Mesodermal cell (in vitro differentiated cells): ENCODE results near the gene TSKU.

Experiments used
- H3K27ac ChIP-seq: 2 replicates; pipeline ENCODE4 v1.7.0; 2013; ENCODE audit warnings: mild to moderate bottlenecking, low read depth, low read length, moderate library complexity; ENCODE audit not compliant: severe bottlenecking
- H3K36me3 ChIP-seq: 2 replicates; pipeline ENCODE4 v1.7.1; 2013; ENCODE audit warnings: mild to moderate bottlenecking, low read length, moderate library complexity; ENCODE audit not compliant: control insufficient read depth, insufficient read depth
- H3K4me1 ChIP-seq: one replicate; pipeline ENCODE4 v1.7.1; 2013; ENCODE audit warnings: mild to moderate bottlenecking, low read length; ENCODE audit not compliant: insufficient read depth, control insufficient read depth, poor library complexity, severe bottlenecking
- H3K4me3 ChIP-seq: 2 replicates; pipeline ENCODE4 v1.7.0; 2013; ENCODE audit warnings: low read length, control low read depth, mild to moderate bottlenecking; ENCODE audit not compliant: insufficient read depth, poor library complexity, severe bottlenecking; ENCODE audit errors: extremely low read depth
- H3K9me3 ChIP-seq: 2 replicates; pipeline ENCODE4 v1.7.1; 2013; ENCODE audit warnings: mild to moderate bottlenecking, low read length, moderate library complexity; ENCODE audit not compliant: control insufficient read depth
- WGBS, 2 experiments: methylation state at CpG; one replicate each; pipeline ENCODE4 v1.1.5; 2013; ENCODE audit warnings: missing lambda C conversion rate in 2 of 2; ENCODE audit not compliant: insufficient coverage in 2 of 2; 5-methylcytosine and 5-hydroxymethylcytosine counted together

The TSKU gene

DNA sequence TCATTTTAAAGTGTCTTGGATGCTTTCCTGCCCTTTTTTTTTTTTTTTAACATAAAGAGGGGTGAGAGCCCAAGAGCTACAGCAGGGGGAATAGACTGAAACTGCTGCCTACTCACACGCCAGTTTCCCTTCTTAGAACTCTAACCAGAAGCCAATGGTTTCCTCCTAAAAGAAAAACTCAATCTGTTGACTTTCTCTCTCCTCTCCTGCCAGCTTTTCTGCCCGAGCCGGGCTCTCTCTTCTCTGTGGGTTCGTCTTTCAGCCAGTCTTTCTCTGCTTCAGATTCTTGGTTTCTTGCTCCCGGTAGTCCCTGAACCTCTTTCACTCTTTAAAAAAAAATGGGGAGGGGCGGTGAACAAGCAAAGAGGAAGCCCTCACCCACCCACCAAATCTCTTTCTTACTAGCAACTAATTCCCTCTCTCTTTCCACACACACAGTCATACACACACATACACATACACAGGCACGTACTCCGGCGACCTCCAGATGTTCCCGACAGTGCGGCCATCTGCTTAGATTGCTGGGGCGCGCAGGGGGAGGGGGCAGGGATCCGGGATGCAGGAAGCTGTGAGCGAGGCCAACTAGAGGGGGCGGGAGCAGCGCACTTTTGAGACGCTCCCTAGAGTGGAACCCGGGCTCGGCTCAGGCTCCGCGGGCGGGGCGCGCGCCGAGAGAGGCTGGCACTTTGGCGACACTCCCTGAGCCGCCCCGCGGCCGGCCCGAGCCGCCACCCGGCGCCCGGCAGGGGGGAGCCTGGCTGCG, 444 bp upstream of the TSKU start:
- peak overlapping the region; percentile 79 for H3K4me3 ChIP-seq
- H3K4me1 ChIP-seq = peaks cover 24% of the 10 kb centered on the region
- H3K9me3 ChIP-seq = peaks cover 12% of the 10 kb centered on the region
- H3K27ac ChIP-seq = peak overlapping the region; percentile 96
- 1 to 3% methylated on average over 16 to 35 of the region's 38 CpGs for WGBS, 2 experiments
- H3K36me3 ChIP-seq = peaks cover 22% of the 10 kb centered on the region

DNA sequence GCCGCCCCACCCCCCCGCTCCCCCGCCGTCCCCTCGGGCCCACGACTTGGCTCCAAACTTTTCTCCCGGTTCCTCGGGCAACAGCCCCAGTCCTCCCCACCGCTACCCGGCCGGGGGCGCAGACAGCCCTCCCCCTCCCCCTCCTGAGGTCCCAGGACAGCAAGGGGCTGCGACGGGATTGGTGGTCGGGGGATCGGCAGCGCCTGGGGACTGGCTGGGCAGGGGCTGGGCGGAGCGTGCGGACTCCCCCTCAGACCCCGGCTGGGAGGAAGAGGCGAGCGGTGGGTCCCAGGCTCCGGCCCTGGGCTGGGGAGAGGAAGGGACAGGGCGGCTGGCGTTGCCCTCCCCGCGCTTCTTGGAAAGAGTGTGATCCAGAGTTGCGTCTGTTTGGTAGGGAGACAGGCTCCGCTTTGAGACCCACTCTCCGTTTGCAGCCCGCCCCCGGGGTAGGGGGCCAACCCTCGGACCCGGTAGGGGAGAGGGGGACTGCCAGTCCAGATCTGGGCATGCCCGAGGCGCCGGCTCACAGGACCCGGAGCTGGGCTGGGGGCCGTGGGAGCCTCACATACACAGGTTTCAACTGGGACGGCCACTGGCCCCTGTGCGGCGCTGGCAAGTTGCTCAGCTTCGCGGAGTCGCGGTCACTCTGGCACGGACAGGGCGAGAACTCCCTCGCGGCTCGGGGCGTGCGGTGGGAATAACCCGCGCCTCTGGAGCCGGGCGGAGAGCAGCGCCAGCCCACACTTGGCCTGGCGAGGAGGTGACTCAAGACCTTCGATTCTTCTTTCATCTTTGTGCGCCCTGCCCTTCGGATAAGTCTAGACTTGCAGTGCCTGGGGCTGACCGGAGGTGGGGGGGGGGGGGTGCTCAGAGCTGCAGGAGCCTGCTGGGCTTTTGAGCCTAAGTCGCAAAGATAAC, 999 bp downstream of the TSKU start:
- Histone ChIP-seq H3K36me3 (peaks cover 27% of the 10 kb centered on the region), H3K27ac (peak overlapping the region; percentile 96), H3K4me1 (peaks cover 24% of the 10 kb centered on the region), H3K4me3 (peak overlapping the region; percentile 79), H3K9me3 (no peaks in the 10 kb centered on the region)
- WGBS, 2 experiments = 0 to 1% methylated on average over 36 to 40 of the region's 65 CpGs

DNA sequence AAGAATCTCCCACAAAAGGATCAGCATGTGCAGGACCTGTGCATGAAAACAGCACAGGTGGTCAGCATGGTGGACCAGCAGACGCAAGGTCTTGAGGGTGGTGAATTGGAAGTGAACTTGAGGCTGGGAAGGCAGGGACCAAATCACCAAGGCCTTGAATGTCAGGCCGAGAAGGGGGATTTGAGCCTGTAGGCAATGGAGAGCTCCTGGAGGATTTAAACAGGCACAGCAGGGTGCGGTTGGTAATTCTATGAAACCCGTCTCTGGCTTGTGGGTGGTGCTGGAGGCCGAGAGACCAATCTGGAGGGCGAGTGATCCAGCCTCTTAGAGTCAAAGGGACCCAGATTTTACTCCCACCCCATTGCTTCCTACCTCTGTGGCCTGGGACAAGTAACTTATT, 2.4 kb downstream of the TSKU start:
- H3K36me3 ChIP-seq = peaks cover 38% of the 10 kb centered on the region
- no peak overlapping the region for H3K27ac ChIP-seq
- H3K4me3 ChIP-seq = peak overlapping the region; percentile 79
- WGBS, 2 experiments = 59 to 73% methylated on average over 2 to 3 of the region's 6 CpGs
- peaks cover 24% of the 10 kb centered on the region for H3K4me1 ChIP-seq
- H3K9me3 ChIP-seq = peaks cover 3% of the 10 kb centered on the region

DNA sequence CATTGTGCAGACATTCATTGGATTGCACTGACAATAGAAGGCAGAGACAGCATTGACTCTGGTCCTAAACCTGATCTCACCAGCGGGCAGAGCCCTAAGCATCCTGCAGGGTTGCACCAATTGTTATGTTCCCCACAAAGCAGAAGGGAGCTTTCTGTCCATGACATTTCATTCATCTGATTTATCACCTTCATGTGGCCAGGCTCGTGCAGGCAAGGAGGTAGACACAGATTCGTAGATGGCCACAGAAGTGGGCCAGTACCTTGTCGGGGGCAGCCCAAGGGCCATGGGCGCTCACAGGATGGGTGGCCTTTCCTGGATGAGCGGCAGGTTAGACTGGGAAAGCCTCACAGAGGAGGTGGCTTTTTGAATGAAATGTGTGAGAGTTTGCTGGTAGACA, 2.9 kb downstream of the TSKU start:
- WGBS, 2 experiments = 86 to 96% methylated on average over 5 to 6 of the region's 6 CpGs
- Histone ChIP-seq H3K27ac (no peak overlapping the region), H3K4me3 (no peak overlapping the region), H3K36me3 (peaks cover 41% of the 10 kb centered on the region), H3K4me1 (peaks cover 24% of the 10 kb centered on the region), H3K9me3 (peaks cover 3% of the 10 kb centered on the region)

DNA sequence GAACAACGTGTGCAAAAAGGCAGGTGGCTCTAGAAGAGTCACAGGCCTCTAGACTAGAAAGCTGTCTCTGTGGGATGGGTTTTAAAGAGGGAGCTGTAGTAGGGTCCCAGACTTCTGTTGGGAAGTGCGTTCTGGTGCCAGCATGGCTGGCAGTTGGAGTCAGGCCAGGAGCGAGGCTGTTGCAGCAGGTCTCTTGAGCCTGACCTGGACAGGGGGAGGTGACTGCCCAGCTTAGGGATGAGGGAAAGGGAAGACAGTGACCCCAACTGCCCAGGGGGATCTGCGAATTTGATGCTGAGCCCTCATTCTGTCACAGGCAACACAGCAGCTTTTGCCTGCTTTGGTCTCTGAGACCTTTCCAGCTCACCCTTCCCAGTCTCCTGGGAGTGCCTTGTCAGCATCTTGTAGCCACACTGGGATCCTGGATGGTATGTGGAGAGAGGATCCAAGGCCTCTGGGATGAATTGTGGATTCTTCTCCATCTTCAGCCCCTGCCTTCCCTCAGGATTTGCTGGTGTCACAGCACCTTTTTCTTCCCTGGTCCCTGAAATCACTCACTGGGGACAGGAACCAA, 3.4 kb downstream of the TSKU start:
- peaks cover 20% of the 10 kb centered on the region for H3K4me1 ChIP-seq
- H3K4me3 ChIP-seq = no peak overlapping the region
- peaks cover 7% of the 10 kb centered on the region for H3K9me3 ChIP-seq
- WGBS, 2 experiments = 90 to 92% methylated on average over 4 of the region's 4 CpGs
- no peak overlapping the region for H3K27ac ChIP-seq
- H3K36me3 ChIP-seq = peaks cover 46% of the 10 kb centered on the region

DNA sequence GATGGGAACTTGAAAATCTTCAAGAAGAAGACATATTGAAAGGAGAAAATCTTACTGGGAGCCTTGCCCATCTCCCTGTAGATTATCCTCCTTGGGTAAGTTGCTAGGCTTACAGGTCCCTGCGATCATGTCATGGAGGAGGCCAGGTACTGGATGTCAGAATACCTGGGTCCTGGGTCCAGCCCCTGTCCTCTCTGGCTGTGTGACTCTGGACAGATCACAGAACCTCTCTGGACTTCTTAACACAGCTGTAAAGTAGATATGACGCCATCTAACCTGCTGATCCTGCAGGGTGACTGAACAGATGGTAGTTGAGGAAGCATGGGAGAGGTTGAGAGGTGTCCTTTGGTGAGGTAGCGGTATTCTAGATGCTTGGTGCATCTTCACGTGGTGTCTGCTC, 4.1 kb downstream of the TSKU start:
- Histone ChIP-seq H3K4me3 (no peak overlapping the region), H3K9me3 (peaks cover 7% of the 10 kb centered on the region), H3K36me3 (peaks cover 48% of the 10 kb centered on the region), H3K27ac (no peak overlapping the region), H3K4me1 (peaks cover 13% of the 10 kb centered on the region)
- 95 to 100% methylated on average over 3 to 4 of the region's 4 CpGs for WGBS, 2 experiments

DNA sequence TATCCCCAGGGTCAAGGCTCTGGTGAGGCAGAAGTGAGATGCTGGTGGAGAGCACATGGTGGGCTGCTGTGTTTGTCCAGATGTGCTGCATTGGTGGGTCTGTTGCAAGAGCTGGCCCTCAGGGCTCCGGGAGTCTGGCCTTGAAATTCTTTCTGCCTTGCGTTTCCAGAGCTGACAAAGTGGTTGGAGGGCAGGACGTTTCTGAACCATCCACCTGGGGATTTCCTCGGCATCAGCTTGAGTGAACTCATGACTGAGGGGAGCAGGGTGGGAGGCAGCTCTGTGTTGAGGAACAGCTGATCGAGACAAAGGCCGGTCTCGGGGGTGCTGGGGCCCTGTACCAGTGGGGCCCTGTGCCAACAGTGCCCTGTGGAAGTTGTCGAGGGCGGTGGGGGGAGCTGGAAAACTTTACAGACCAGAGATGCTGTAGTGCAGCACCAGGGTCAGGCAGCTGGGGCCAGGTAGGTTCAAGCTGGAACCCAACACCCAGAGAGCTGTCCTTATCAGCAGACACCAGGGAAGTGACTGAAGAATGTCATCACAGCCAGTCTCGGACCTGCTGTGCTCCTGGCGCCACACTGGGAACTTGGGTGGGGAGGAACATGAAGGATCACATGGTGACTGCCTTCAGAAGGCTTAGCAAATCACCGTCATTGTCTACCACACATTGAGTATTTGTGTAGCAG, 4.9 kb downstream of the TSKU start:
- no peak overlapping the region for H3K27ac ChIP-seq
- no peak overlapping the region for H3K4me3 ChIP-seq

DNA sequence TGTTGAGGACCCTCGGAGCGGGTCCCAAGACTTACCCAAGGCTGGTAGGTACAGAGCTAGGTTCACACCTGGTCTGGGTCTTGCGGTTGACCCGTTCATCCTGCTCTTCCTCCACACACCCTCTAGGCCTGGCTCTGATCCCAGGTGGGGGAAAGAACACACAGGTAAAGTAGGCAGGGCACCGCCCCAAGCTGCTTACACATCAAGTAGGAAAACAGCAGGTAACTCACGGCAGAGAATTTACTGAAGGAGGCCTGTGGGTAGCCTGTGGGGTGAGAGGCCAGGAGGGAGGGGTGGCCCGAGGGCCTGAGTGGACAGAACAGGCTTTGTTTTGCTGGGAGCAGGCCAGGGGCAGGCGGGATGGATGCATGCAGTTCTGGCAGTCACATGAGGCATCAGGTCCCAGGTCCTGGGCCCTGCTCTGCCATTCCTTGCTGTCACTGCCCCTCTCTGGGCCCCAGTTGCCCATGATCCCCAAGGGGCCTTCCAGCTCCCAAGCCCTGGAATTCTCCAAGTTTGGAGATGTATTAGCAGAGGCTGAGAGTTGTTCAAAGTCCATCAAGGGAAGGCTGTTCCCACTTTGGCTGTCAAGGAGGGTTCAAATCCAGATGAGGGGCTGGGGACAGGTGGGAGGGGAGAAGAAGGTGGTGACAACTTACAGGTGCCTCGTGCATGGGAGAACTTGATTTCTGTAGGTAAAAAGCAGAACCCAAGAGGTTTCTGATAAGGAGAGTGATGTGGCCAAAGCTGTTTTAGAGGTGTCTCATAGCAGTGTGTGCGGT, 5.7 kb downstream of the TSKU start:
- peaks cover 18% of the 10 kb centered on the region for H3K4me1 ChIP-seq
- H3K36me3 ChIP-seq = peaks cover 52% of the 10 kb centered on the region
- 88 to 91% methylated on average over 9 to 10 of the region's 10 CpGs for WGBS, 2 experiments
- no peak overlapping the region for H3K4me3 ChIP-seq
- no peak overlapping the region for H3K27ac ChIP-seq
- peaks cover 7% of the 10 kb centered on the region for H3K9me3 ChIP-seq

More for the DNA sequence above, 4.9 kb downstream of the TSKU start:
- H3K4me1 ChIP-seq = peaks cover 13% of the 10 kb centered on the region
- H3K36me3 ChIP-seq = peaks cover 52% of the 10 kb centered on the region
- H3K9me3 ChIP-seq = peaks cover 7% of the 10 kb centered on the region
- 89 to 92% methylated on average over 9 to 11 of the region's 12 CpGs for WGBS, 2 experiments

DNA sequence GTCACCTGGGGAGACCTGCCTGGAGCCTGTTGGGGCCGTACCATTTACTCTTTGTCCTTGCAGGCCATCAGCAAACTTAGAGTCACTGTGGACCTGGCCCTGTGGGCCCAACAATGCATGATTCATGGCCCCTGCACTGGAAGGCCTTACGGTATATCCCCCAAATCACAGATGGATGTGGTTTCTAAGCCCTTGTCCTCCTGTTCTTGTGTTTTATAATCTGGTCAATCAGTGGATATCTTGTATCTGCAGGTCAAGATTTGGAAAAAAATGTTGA, 6.2 kb downstream of the TSKU start:
- Histone ChIP-seq H3K9me3 (peaks cover 7% of the 10 kb centered on the region), H3K27ac (no peak overlapping the region), H3K36me3 (peaks cover 57% of the 10 kb centered on the region), H3K4me1 (peaks cover 18% of the 10 kb centered on the region), H3K4me3 (no peak overlapping the region)
- WGBS, 2 experiments = 88 to 100% methylated on average over 1 to 2 of the region's 2 CpGs

DNA sequence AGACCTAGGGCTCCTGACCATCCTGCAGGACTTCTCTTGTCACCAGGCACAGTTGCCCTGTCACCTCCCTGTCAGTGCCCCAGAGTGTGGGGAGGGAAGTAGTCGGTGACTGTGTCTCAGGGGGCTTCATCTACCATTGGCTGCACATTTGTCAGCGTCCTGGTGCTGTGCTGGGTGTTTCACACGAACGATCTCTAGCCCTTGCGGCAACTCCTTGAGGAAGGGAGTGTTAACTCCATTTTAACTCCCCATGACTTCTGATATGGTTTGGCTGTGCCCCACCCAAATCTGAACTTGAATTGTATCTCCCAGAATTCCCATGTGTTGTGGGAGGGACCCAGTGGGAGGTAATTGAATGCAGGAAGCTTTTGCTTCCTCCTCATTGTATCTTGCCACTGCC, 7.1 kb downstream of the TSKU start:
- peaks cover 13% of the 10 kb centered on the region for H3K4me1 ChIP-seq
- 91 to 100% methylated on average over 1 to 5 of the region's 5 CpGs for WGBS, 2 experiments
- H3K4me3 ChIP-seq = no peak overlapping the region
- H3K9me3 ChIP-seq = peaks cover 7% of the 10 kb centered on the region
- H3K27ac ChIP-seq = no peak overlapping the region
- H3K36me3 ChIP-seq = peaks cover 60% of the 10 kb centered on the region
